GM12891 (cell line): ENCODE measurements around the gene CTH.

Experiments
- POLR2A ChIP-seq: IDR thresholded peaks from 2 replicates; pipeline ENCODE4 v1.6.1; 2011; ENCODE audit warnings: low read depth, low read length, control low read depth
- POLR2AphosphoS5 ChIP-seq: IDR thresholded peaks from 2 replicates; pipeline ENCODE4 v1.6.1; 2011; ENCODE audit warnings: low read depth, low read length, control low read depth
- SPI1 ChIP-seq: IDR thresholded peaks from 2 replicates; pipeline ENCODE4 v1.6.1; 2011; ENCODE audit warnings: low read depth, low read length, control low read depth
- TAF1 ChIP-seq: IDR thresholded peaks from 2 replicates; pipeline ENCODE4 v1.6.1; 2011; ENCODE audit warnings: low read depth, low read length, control low read depth

GRCh38 chr1:70431874-70432273 is 20.8 kb downstream of the CTH start:
- TF ChIP-seq POLR2AphosphoS5, result no peak
- no peak for TF ChIP-seq POLR2A
- no peak for TF ChIP-seq SPI1
- no peak for TF ChIP-seq TAF1
